A549 (cell line): ENCODE results near the gene BICRAL. TPM values are rescaled to one million over a fixed set of nuclear protein-coding genes. Genes with fewer than 3 reads are reported as not detected.

Experiments
- ATAC-seq, 2 experiments: fragments of 200-7000 bp in 1 of 2; fragments of >200 bp in 1 of 2; cut with Nextera tagmentation in 1 of 2; cut with Tn5 transposase in 1 of 2; 3 replicates each; pipeline versions ENCODE4 v1.8.0 to v1.9.1; 2018 to 2020; ENCODE audit warnings: mild to moderate bottlenecking in 1 of 2, moderate library complexity in 1 of 2
- CTCF ChIA-PET: fragments of 300-600 bp; sonication (Branson Sonifier 250); formaldehyde crosslinking; extraction: SDS; loops from one replicate; lab custom pipeline; 2021; ENCODE audit warnings: antibody characterized with exemption, inconsistent platforms; lab: Yijun Ruan, JAX
- POLR2A ChIA-PET: fragments of 350-600 bp; formaldehyde crosslinking; extraction: SDS; loops from one replicate; lab custom pipeline; 2021; ENCODE audit warnings: antibody characterized with exemption, inconsistent platforms; lab: Yijun Ruan, JAX
- DNase-seq, 2 experiments: peaks; one replicate each; pipeline versions ENCODE4 v3.0.0 to v3.0.0-alpha.2; 2011 to 2016; ENCODE audit warnings: low read depth in 1 of 2, low spot score in 1 of 2
- FAIRE-seq: peaks from 2 replicates; lab custom pipeline; 2011; peaks lifted over from hg19 to GRCh38; lab: Jason Lieb, UNC
- H3K27ac ChIP-seq, 2 experiments: fragments of >200 bp; sonication (Bioruptor Twin); formaldehyde crosslinking; 3 replicates each; pipeline ENCODE4 v1.5.1; 2016 to 2017
- H3K4me1 ChIP-seq: fragments of >200 bp; sonication (Bioruptor Twin); formaldehyde crosslinking; 3 replicates; pipeline ENCODE4 v1.6.1; 2016
- H3K4me2 ChIP-seq: fragments of >200 bp; sonication (Bioruptor Twin); formaldehyde crosslinking; 3 replicates; pipeline ENCODE4 v1.6.1; 2016
- H3K4me3 ChIP-seq: fragments of >200 bp; sonication (Bioruptor Twin); formaldehyde crosslinking; 3 replicates; pipeline ENCODE4 v1.5.1; 2016
- H3K9me3 ChIP-seq: fragments of >200 bp; sonication (Bioruptor Twin); formaldehyde crosslinking; 3 replicates; pipeline ENCODE4 v1.6.1; 2016
- BCL3 ChIP-seq: fragments of >200 bp; sonication (Bioruptor Twin); formaldehyde crosslinking; IDR thresholded peaks from 3 replicates; pipeline ENCODE4 v1.6.1; 2016
- BHLHE40 ChIP-seq: IDR thresholded peaks from 2 replicates; pipeline ENCODE4 v1.6.1; 2012; ENCODE audit warnings: low read depth, low read length, inconsistent platforms
- CEBPB ChIP-seq, 2 experiments: fragments of >200 bp in 1 of 2; sonication (Bioruptor Twin) in 1 of 2; formaldehyde crosslinking in 1 of 2; IDR thresholded peaks; 2 replicates each; pipeline ENCODE4 v1.6.1; 2012 to 2016
- CHD2 ChIP-seq: fragments of 150-350 bp; IDR thresholded peaks from 2 replicates; pipeline ENCODE4 v1.6.1; 2014; ENCODE audit warnings: low read length; ENCODE audit not compliant: partially characterized antibody
- CHD4 ChIP-seq: fragments of 200-600 bp; sonication (generic); IDR thresholded peaks from 2 replicates; pipeline ENCODE4 v1.6.1; 2016; ENCODE audit warnings: antibody characterized with exemption, mild to moderate bottlenecking, borderline replicate concordance
- ELK1 ChIP-seq: fragments of 150-350 bp; IDR thresholded peaks from 2 replicates; pipeline ENCODE4 v1.6.1; 2014; ENCODE audit warnings: low read depth, mild to moderate bottlenecking, low read length
- EP300 ChIP-seq, 2 experiments: fragments of >200 bp; sonication (Bioruptor Twin); formaldehyde crosslinking; IDR thresholded peaks; 2 replicates in 1 of 2; 3 replicates in 1 of 2; pipeline ENCODE4 v1.6.1; 2016 to 2017
- FOSL2 ChIP-seq, 2 experiments: fragments of 450-650 bp in 1 of 2; fragments of >200 bp in 1 of 2; sonication (Bioruptor Twin) in 1 of 2; formaldehyde crosslinking; IDR thresholded peaks; 2 replicates each; pipeline versions ENCODE4 v1.5.0 to v1.6.1; 2016 to 2020; ENCODE audit warnings: mild to moderate bottlenecking in 1 of 2, moderate library complexity in 1 of 2
- HMGXB4 ChIP-seq: fragments of 250-450 bp; sonication (Bioruptor Pico); IDR thresholded peaks from 2 replicates; pipeline ENCODE4 v1.5.0; 2021; ENCODE audit warnings: mild to moderate bottlenecking, moderate library complexity, borderline replicate concordance
- HOXB5 ChIP-seq: fragments of 250-450 bp; sonication (Bioruptor Pico); IDR thresholded peaks from 2 replicates; pipeline ENCODE4 v1.5.0; 2020; ENCODE audit warnings: mild to moderate bottlenecking, moderate library complexity
- JUN ChIP-seq, 2 experiments: fragments of >200 bp; sonication (Bioruptor Twin); formaldehyde crosslinking; IDR thresholded peaks; 2 replicates in 1 of 2; 3 replicates in 1 of 2; pipeline ENCODE4 v1.6.1; 2016 to 2017
- MAFK ChIP-seq: fragments of 450-650 bp; IDR thresholded peaks from 2 replicates; pipeline ENCODE4 v1.6.1; 2014; ENCODE audit not compliant: partially characterized antibody
- MAZ ChIP-seq: fragments of 150-350 bp; IDR thresholded peaks from 2 replicates; pipeline ENCODE4 v1.6.1; 2014; ENCODE audit warnings: antibody characterized with exemption, low read depth, low read length, borderline replicate concordance
- NFE2L2 ChIP-seq: fragments of 150-350 bp; conservative IDR thresholded peaks from 2 replicates; pipeline ENCODE4 v1.6.1; 2014; ENCODE audit warnings: low read length
- PHF8 ChIP-seq: fragments of 200-600 bp; sonication (generic); IDR thresholded peaks from 2 replicates; pipeline ENCODE4 v1.6.1; 2016; ENCODE audit warnings: low read depth, mild to moderate bottlenecking, antibody characterized with exemption, moderate library complexity, borderline replicate concordance
- POLR2A ChIP-seq: IDR thresholded peaks from 2 replicates; pipeline ENCODE4 v1.6.1; 2012; ENCODE audit warnings: mild to moderate bottlenecking, low read length
- RAD21 ChIP-seq, 2 experiments: fragments of >200 bp in 1 of 2; sonication (Bioruptor Twin) in 1 of 2; formaldehyde crosslinking in 1 of 2; IDR thresholded peaks in 1 of 2; conservative IDR thresholded peaks in 1 of 2; 2 replicates in 1 of 2; 3 replicates in 1 of 2; pipeline ENCODE4 v1.6.1; 2012 to 2018; ENCODE audit warnings: inconsistent platforms in 1 of 2
- RCOR1 ChIP-seq: fragments of 150-350 bp; IDR thresholded peaks from 2 replicates; pipeline ENCODE4 v1.6.1; 2014; ENCODE audit warnings: antibody characterized with exemption, low read length, low read depth
- REST ChIP-seq: fragments of 200-600 bp; sonication (generic); IDR thresholded peaks from 2 replicates; pipeline ENCODE4 v1.6.1; 2016; ENCODE audit warnings: antibody characterized with exemption, mild to moderate bottlenecking, moderate library complexity
- RFX5 ChIP-seq: fragments of 450-650 bp; IDR thresholded peaks from 2 replicates; pipeline ENCODE4 v1.7.1; 2014; ENCODE audit warnings: antibody characterized with exemption, mild to moderate bottlenecking, moderate library complexity
- ZFP36 ChIP-seq: fragments of 450-650 bp; IDR thresholded peaks from 2 replicates; pipeline ENCODE4 v1.6.1; 2014; ENCODE audit warnings: borderline replicate concordance; ENCODE audit not compliant: partially characterized antibody
- ZSCAN20 ChIP-seq: fragments of 250-450 bp; sonication (Bioruptor Pico); IDR thresholded peaks from 2 replicates; pipeline ENCODE4 v1.8.0; 2022; ENCODE audit warnings: mild to moderate bottlenecking, moderate library complexity
- WGBS: methylation state at CpG from one replicate; pipeline ENCODE4 v1.1.6; 2017; ENCODE audit errors: missing lambda C conversion rate; 5-methylcytosine and 5-hydroxymethylcytosine counted together
- polyA plus RNA-seq, 4 experiments: library from polyadenylated mRNA; depleted of rRNA in 3 of 4; stranded (reverse); fragments of >200 nt; fragmentation: RNase III in 1 of 4; extraction: RNeasy Plus Mini Kit Qiagen cat#74134 plus additional on column Dnase treatment in 1 of 4; gene quantifications; 2 replicates in 3 of 4; 3 replicates in 1 of 4; pipeline ENCODE4 v1.2.3, GENCODE V29; 2011 to 2017

The BICRAL gene
- polyA plus RNA-seq, 2 of the 4 experiments (the other 2 are of a cell fraction): 3.3 to 8.6 TPM

- H3K4me2 ChIP-seq: no peak overlapping the region
- 95% methylated on average over 3 of the region's 3 CpGs for WGBS
- no peak overlapping the region for H3K4me3 ChIP-seq
- CTCF ChIA-PET: interaction anchor here (1.3 kb wide), 1 partner anchor 36 kb away, joined by 3 read pairs; no protein-coding TSS in a partner anchor
- H3K9me3 ChIP-seq: no peaks in the 10 kb centered on the region
- no peak for DNase-seq
- TF ChIP-seq RFX5: no peak
- TF ChIP-seq ZFP36: no peak
- no peak for TF ChIP-seq NFE2L2
- TF ChIP-seq RCOR1: no peak
- TF ChIP-seq HMGXB4 (CRISPR knock-in tag): no peak
- no peak for TF ChIP-seq REST
- TF ChIP-seq POLR2A: no peak
- no peak for TF ChIP-seq EP300 (IDR thresholded peaks at IDR 0.05)
- TF ChIP-seq FOSL2 (IDR thresholded peaks at IDR 0.05): no peak
- TF ChIP-seq FOSL2 (CRISPR knock-in tag; IDR thresholded peaks at IDR 0.05): no peak
- no peak for TF ChIP-seq CHD2
- TF ChIP-seq CEBPB (IDR thresholded peaks at IDR 0.05): no peak
- no peak for TF ChIP-seq BHLHE40
- TF ChIP-seq RAD21 (conservative IDR thresholded peaks at IDR 0.05 in 1 of 2, IDR thresholded peaks at IDR 0.05 in 1 of 2): no peak
- TF ChIP-seq, all 56 proteins: peak for 0
- FAIRE-seq (no peak), ATAC-seq (no peak)
- Histone ChIP-seq H3K27ac (no peak overlapping the region), H3K4me1 (peaks cover 15% of the 10 kb centered on the region)
- POLR2A ChIA-PET: interaction anchor here (0.6 to 1.2 kb wide), 2 partner anchors 16 to 111 kb away, joined by 3 to 4 read pairs; partner anchors contain the start of gene TBCC
Measured at GRCh38 chr6:42762426-42762859, 19.4 kb upstream of the BICRAL start.

- TF ChIP-seq BCL3: no peak
- TF ChIP-seq HOXB5 (CRISPR knock-in tag): no peak
- no peak for TF ChIP-seq RCOR1
- no peak for TF ChIP-seq MAZ
- no peak for TF ChIP-seq ZFP36
- no peak for TF ChIP-seq BHLHE40
- TF ChIP-seq PHF8: no peak
- no peak for TF ChIP-seq JUN (IDR thresholded peaks at IDR 0.05)
- TF ChIP-seq CHD2: no peak
- TF ChIP-seq ZSCAN20 (CRISPR knock-in tag): no peak
- no peak for TF ChIP-seq EP300 (IDR thresholded peaks at IDR 0.05)
- no peak for TF ChIP-seq HMGXB4 (CRISPR knock-in tag)
- no peak for TF ChIP-seq MAFK
- TF ChIP-seq ELK1: no peak
- TF ChIP-seq CHD4: no peak
- DNase-seq (no peak), FAIRE-seq (no peak), ATAC-seq (no peak)
- ChIA-PET POLR2A (interaction anchor here (0.6 kb wide), 1 partner anchor 111 kb away, joined by 3 read pairs; no protein-coding TSS in a partner anchor), CTCF (interaction anchor here (1.1 to 1.3 kb wide), 2 partner anchors 37 to 68 kb away, joined by 3 read pairs; no protein-coding TSS in a partner anchor)
- no peaks in the 10 kb centered on the region for H3K9me3 ChIP-seq
- peaks cover 15% of the 10 kb centered on the region for H3K4me1 ChIP-seq
- H3K27ac ChIP-seq: no peak overlapping the region
- no peak overlapping the region for H3K4me2 ChIP-seq
- WGBS: 71% methylated on average over 3 of the region's 3 CpGs
- no peak overlapping the region for H3K4me3 ChIP-seq
Measured at GRCh38 chr6:42762950-42763349, 18.9 kb upstream of the BICRAL start.
